Activated T-cell treated with anti-CD3 and anti-CD28 coated beads for 48 hours (primary cell): ENCODE measurements around the gene SAP130.
"Not testable (repeated sequence)": the region's sequence is repeated elsewhere in the genome, so short reads cannot be mapped to it uniquely, and the experiment has no call there.

Experiments used
- DNase-seq: peaks from one replicate; pipeline ENCODE4 v3.0.0-alpha.2; 2020; ENCODE audit warnings: low read depth

SAP130 gene

GRCh38 chr2:127953128-127953718, 74.6 kb downstream of the SAP130 start:
- DNase-seq, result no peak

- DNase-seq, result no peak
These were observed 76.8 kb downstream of the SAP130 start for GRCh38 chr2:127951026-127951425.

- no peak for DNase-seq
These were observed 77.6 kb downstream of the SAP130 start for GRCh38 chr2:127950264-127950663.

GRCh38 chr2:127945281-127945680, 82.6 kb downstream of the SAP130 start:
- DNase-seq, result no peak

- no peak for DNase-seq
These were observed 84.7 kb downstream of the SAP130 start for GRCh38 chr2:127943186-127943585.

GRCh38 chr2:127942002-127942401, 85.9 kb downstream of the SAP130 start:
- no peak for DNase-seq

GRCh38 chr2:127941461-127941860, 86.4 kb downstream of the SAP130 start:
- no peak for DNase-seq

- no peak for DNase-seq
These were observed 87.2 kb downstream of the SAP130 start for GRCh38 chr2:127940641-127941040.

- no peak for DNase-seq
These were observed 92.5 kb downstream of the SAP130 start for GRCh38 chr2:127935337-127935736.

- no peak for DNase-seq
These were observed 95.5 kb downstream of the SAP130 start for GRCh38 chr2:127932199-127932876.

GRCh38 chr2:127929449-127929848, 98.4 kb downstream of the SAP130 start:
- DNase-seq, result no peak

- DNase-seq, result no peak
These were observed 100.5 kb downstream of the SAP130 start for GRCh38 chr2:127927384-127927783.

GRCh38 chr2:127917916-127918315, 109.9 kb downstream of the SAP130 start:
- no peak for DNase-seq

GRCh38 chr2:127913808-127914457, 113.9 kb downstream of the SAP130 start:
- no peak for DNase-seq

GRCh38 chr2:127911737-127912136, 116.1 kb downstream of the SAP130 start:
- DNase-seq, result no peak

GRCh38 chr2:127910415-127910814, 117.4 kb downstream of the SAP130 start:
- no peak for DNase-seq

GRCh38 chr2:127909019-127909418, 118.8 kb downstream of the SAP130 start:
- no peak for DNase-seq

GRCh38 chr2:127907733-127908400, 120.0 kb downstream of the SAP130 start:
- not testable (repeated sequence) for DNase-seq

- DNase-seq, result no peak
These were observed 121.5 kb downstream of the SAP130 start for GRCh38 chr2:127906206-127906926.

GRCh38 chr2:127901339-127902056, 126.4 kb downstream of the SAP130 start:
- DNase-seq, result no peak

- no peak for DNase-seq
These were observed 130.2 kb downstream of the SAP130 start for GRCh38 chr2:127897531-127898211.
